HG03565 (cell line): Measurements from ENCODE around the gene CAMP.

Experiments used
- ATAC-seq: cut with Tn5 transposase; IDR thresholded peaks from one replicate; pipeline ENCODE4 v1.9.1; 2021; ENCODE audit warnings: mild to moderate bottlenecking, moderate library complexity; ENCODE audit not compliant: unreplicated experiment

The CAMP gene

GRCh38 chr3:48214225-48214624, 9.1 kb upstream of the CAMP start:
- ATAC-seq: no peak

DNA sequence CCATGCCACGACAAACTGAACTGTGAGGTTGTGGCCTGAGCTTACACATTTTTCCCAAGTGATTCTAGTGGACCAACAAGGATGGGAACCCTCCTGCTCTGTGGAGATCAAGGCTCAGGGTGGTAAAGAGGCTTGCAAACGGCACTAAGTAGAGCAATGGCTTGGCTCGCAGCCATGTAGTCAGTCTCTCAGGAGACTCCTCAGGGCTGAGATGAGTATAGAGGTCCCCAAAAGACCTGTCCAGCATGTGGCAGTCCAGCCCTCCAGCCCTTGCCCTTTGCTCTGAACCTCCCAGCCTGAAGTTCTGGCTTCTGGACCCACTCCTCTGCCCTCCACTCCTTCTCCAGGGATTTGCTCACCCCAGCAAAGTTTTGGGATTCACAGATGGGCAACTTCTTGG, 8.3 kb upstream of the CAMP start:
- ATAC-seq: no peak

GRCh38 chr3:48215466-48215865, 7.8 kb upstream of the CAMP start:
- no peak for ATAC-seq

DNA sequence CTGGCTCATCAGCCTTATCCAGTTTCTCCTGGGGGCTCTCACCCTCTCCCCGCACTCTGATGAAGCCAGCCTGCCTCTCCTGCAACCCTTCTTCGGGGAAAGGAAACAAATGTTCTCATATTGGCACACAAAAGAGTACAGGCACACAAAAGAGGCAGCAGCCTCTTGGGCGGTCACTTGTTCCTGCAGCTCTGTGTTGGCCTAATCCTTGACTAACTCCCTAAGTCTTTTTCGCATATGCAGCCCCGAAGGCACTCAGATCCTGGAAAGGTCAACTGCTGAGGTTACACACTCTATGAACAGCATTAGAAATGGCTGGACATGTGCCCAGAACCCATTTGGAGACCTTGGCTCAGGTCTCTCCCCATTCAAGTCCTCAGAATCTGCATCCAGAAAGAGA, 7.4 kb upstream of the CAMP start:
- ATAC-seq: no peak

DNA sequence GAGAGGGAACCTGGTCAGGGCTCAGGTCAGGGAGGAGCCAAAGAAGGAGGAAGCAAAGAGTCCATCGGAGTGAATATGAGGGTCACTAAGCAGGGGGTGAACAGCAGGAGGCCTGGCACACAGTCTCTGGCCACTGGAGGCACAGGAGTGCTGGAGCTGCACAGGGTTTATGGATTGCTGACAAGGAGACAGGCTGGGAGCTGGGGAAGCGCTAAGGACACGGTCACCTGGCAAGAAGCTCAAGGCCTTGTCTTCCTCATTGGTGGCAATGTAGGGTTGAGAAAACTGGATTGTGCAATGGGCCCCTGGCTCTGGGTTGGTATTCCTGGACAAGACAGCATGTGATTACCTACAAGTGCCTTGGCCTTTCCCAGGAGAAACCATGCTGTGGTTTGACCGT, 5.8 kb upstream of the CAMP start:
- ATAC-seq: no peak

- no peak for ATAC-seq
Measured at GRCh38 chr3:48218537-48218936, 4.8 kb upstream of the CAMP start.

DNA sequence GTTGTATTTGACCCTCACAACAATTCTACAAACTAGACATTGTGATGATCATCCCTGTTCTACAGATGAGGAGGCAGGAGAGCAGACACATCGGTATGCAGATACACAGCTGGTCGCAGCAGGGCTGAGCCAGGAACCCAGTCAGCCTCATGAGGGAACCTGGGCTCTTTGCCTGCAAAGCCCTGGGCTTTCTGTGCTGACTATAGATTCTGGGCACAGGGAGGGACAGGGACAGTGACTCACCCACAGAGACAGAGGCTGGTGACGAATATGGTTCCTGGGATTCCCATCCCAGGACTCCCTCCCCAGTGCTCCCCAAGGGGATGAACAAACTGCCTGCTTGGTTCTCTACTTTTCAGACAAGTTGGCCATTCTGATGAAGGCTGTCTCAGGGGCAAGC, 3.8 kb upstream of the CAMP start:
- no peak for ATAC-seq

DNA sequence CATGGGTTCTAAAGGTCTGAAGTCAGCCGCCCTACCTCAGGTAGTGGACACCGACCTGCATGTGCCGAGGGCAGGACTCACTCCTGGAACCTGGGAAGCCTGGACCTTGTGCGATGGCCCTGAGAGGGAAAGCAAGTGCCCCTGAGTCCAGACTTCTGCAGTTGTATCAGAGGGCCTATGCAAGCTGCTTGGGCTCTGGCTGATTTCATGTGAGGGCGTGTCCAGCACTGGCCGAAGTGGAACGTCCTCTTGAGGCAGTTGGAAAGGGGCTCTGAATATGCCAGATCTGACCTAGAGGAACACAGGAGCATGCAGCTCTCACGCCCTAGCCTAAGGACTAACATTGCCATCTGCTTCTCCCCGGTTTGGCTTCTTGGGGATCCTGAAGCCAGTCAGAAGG, 2.5 kb upstream of the CAMP start:
- ATAC-seq: no peak

DNA sequence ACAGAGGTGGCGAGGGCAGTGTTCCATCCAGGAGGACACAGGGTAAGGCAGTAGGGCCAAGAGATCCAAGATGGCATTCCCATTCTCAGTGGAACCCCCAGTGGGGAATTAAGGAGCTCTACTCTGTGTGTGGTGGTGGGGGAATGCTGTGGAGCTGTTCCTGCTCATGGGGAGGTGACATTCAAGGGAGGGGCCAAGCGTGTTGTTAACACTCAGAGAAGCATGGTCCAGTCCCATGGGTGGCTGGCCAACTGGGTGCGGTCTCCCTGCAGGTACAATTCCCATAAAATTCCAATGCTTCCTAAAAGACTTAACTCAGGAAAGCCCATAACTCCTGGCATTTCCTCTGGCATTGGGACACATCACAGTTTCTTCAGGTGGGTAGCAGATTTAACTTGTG, 2.3 kb downstream of the CAMP start:
- no peak for ATAC-seq

DNA sequence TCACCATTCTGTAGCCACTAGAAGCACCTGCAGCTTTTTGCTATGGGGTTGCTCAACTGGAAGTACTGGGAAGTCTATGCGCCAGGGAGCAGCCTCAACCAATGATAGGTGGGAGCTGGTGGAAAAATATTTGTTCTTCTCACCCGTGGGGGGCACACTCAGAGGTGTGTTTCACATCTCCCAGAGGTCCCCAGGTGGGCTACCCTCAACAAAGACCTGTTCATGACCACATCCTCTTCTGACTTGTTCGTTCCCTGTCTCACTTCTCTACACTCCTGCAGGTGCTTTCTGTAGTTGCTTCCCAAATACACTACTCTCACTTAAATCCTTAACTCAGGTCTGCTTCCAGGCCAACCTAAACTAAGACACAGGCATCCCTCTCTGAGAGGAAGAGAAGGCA, 3.6 kb downstream of the CAMP start:
- no peak for ATAC-seq

DNA sequence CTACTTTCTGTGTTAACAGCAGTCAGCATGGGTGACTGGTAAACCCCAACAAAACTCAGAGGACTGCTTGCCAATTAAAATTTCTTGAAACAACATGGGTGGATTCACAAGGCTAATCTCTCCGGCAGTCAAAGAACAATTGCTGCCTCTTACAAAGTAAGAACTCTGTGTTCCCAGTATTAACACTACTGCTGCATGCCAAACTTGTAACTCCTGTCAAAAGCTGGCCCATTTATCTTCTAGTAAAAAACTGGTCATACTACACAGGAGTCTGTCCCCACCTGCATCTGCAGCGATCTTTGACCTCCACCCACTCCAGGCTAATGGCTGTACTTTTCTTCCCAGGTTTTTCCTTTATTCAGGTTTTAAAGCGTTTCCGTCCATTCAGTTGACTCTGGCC, 8.9 kb downstream of the CAMP start:
- no peak for ATAC-seq

GRCh38 chr3:48232734-48233133, 9.4 kb downstream of the CAMP start:
- ATAC-seq: peak; percentile 59

GRCh38 chr3:48233542-48233941, 10.2 kb downstream of the CAMP start:
- ATAC-seq: no peak

GRCh38 chr3:48236531-48236930, 13.2 kb downstream of the CAMP start:
- ATAC-seq: no peak

DNA sequence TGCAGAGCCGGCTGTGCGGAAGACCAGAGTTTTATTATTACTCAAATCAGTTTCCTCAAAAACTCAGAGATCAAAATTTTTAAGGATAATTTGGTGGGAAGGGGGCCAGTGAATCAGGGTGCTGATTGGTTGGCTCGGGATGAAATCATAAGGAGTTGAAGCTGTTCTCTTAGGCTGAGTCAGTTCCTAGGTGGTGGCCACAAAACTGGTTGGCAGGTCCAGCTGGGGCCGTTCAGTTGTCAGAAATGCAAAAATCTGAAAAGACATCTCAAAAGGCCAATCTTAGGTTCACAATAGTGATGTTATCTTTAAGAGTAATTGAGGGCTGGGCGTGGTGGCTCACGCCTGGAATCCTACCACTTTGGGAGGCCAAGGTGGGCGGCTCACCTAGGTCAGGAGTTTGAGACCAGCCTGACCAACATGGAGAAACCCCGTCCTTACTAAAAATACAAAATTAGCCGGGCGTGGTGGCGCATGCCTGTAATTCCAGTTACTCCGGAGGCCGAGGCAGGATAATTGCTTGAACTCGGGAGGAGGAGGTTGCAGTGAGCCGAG, 15.3 kb downstream of the CAMP start:
- no peak for ATAC-seq

DNA sequence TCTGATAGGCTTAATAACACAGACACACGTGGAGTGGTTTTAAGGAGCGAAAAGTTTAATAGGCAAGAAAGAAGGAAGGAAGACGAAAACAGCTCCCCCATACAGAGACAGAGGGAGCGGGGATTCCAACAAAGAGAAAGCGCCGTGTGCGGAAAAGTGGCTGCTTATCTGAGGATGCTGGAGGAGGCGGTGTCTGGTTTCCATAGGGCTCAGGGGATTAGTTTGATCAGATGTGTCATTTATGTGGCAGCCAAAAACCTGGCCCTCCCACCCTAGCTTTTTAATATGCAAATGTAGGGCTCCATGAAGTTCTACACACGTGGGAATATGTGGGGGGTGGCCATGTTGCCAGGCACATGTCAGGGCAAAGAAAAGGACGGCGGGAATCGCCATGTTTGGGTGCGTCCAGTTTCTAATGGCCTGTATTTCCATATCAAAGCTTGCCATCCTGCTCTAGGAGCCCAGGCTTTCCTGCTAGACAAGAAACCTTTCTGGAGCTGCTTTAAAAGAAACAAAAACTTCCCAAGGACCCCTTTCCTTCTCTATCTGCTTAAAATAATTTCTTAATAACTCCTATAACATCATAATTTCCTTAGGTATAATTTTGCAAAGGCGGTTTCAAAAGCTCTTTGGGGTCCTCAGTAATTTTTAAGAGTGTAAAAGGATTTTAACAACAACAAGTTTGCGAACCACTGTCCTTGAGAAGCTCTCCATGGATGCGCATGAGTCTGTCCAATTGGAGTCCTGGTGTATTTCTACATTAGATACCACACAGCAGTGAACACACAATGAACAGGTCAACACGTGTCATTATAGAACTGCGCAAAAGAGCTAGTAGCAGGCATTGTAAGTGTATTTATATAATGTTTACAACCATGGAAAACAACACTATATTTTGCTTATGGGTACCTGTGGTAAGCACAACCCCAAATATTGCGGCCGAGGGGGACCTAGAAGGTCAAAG, 17.0 kb downstream of the CAMP start:
- no peak for ATAC-seq

GRCh38 chr3:48241796-48242455, 18.6 kb downstream of the CAMP start:
- no peak for ATAC-seq

- ATAC-seq: no peak
Measured at GRCh38 chr3:48243886-48244285, 20.6 kb downstream of the CAMP start.

DNA sequence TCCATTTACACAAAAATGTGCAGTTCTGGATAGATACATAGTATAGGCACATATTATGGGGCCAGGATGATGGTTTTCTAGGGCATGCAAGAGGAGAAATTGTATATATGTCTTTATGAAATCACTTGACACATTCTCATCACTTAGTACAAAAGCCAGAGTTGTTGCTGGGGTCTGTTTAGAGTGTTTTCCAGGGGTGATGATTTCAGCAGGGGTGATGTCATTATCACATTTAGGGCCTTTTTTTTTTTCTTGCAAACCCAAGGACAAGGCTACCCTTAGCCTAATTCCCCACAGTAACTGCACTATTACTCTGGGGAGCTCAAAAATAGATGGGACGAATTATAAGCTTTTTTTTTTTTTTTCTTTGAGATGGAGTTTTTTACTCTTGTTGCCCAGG, 21.2 kb downstream of the CAMP start:
- no peak for ATAC-seq

- no peak for ATAC-seq
Measured at GRCh38 chr3:48245136-48245535, 21.8 kb downstream of the CAMP start.

DNA sequence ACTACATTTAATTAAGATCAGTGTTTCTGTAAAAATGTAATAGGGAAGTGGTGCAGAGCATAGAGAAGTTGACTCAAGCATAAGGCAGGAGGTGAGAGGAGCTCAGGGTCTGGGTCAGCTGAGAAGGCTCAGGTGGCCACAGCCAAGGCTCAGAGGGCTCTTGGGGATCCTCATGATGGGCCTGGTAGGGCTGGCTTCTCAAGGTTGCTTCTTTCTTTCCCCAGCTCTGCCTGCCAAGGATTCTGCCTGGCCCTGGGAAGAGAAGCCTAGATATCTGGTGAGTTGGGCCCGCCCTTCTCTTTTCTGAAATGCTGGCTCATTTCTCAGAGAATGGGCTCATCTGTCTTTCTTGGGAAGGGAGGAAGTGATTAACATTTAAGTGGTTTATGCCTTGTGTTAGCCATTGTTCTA, 24.1 kb downstream of the CAMP start:
- no peak for ATAC-seq
